Loucy (cell line): ENCODE results near the gene RAD51B.

Experiments used
- H2AFZ ChIP-seq: fragments of 200-600 bp; sonication (generic); 2 replicates; pipeline ENCODE4 v1.6.0; 2016; ENCODE audit warnings: antibody characterized with exemption, mild to moderate bottlenecking, low read length, moderate library complexity
- H3F3A ChIP-seq: fragments of 200-600 bp; 2 replicates; pipeline ENCODE4 v1.6.0; 2016; ENCODE audit warnings: antibody characterized with exemption, low read depth, mild to moderate bottlenecking
- H3K27me3 ChIP-seq: fragments of 200-600 bp; sonication (generic); 2 replicates; pipeline ENCODE4 v1.6.1; 2014; ENCODE audit warnings: low read length, mild to moderate bottlenecking; ENCODE audit not compliant: insufficient read depth, poor library complexity, severe bottlenecking
- H3K36me3 ChIP-seq: fragments of 200-600 bp; sonication (generic); 2 replicates; pipeline ENCODE4 v1.6.1; 2016; ENCODE audit warnings: low read length; ENCODE audit not compliant: insufficient read depth
- H3K4me1 ChIP-seq: fragments of 200-600 bp; sonication (generic); 2 replicates; pipeline ENCODE4 v1.5.1; 2014; ENCODE audit warnings: low read length, mild to moderate bottlenecking; ENCODE audit not compliant: insufficient read depth, poor library complexity, severe bottlenecking
- H3K4me2 ChIP-seq: fragments of 200-600 bp; sonication (generic); 2 replicates; pipeline ENCODE4 v1.6.0; 2014; ENCODE audit warnings: antibody characterized with exemption, low read length, low read depth, mild to moderate bottlenecking; ENCODE audit not compliant: poor library complexity, severe bottlenecking
- H3K4me3 ChIP-seq: fragments of 200-600 bp; sonication (generic); 2 replicates; pipeline ENCODE4 v1.5.1; 2014; ENCODE audit warnings: low read length, mild to moderate bottlenecking, mixed read lengths; ENCODE audit not compliant: poor library complexity, severe bottlenecking
- H3K79me2 ChIP-seq: fragments of 200-600 bp; sonication (generic); 2 replicates; pipeline ENCODE4 v1.6.1; 2014; ENCODE audit warnings: low read length; ENCODE audit not compliant: insufficient read depth
- H3K9ac ChIP-seq: fragments of 200-600 bp; sonication (generic); 2 replicates; pipeline ENCODE4 v1.6.0; 2014; ENCODE audit warnings: mild to moderate bottlenecking, low read depth, low read length, moderate library complexity; ENCODE audit not compliant: poor library complexity, severe bottlenecking
- H3K9me2 ChIP-seq: fragments of 200-600 bp; sonication (generic); replicated peaks from 2 replicates; pipeline ENCODE4 v1.6.1; 2016; ENCODE audit warnings: low read depth, low read length, mixed read lengths
- H3K9me3 ChIP-seq: fragments of 200-600 bp; sonication (generic); 2 replicates; pipeline ENCODE4 v1.6.1; 2014; ENCODE audit warnings: mild to moderate bottlenecking, antibody characterized with exemption, low read length, low read depth; ENCODE audit not compliant: insufficient read depth
- H4K20me1 ChIP-seq: fragments of 200-600 bp; sonication (generic); 2 replicates; pipeline ENCODE4 v1.6.0; 2014; ENCODE audit warnings: antibody characterized with exemption, low read length, mild to moderate bottlenecking; ENCODE audit not compliant: insufficient read depth, poor library complexity, severe bottlenecking
- EZH2phosphoT487 ChIP-seq: fragments of 200-600 bp; IDR thresholded peaks from 2 replicates; pipeline ENCODE4 v1.6.1; 2018; ENCODE audit warnings: antibody characterized with exemption, mild to moderate bottlenecking, moderate library complexity, borderline replicate concordance
- TF ChIP-seq, protein P1 (sequence below): fragments of 200-600 bp; sonication (generic); conservative IDR thresholded peaks from 2 replicates; pipeline ENCODE4 v1.5.1; 2014; ENCODE audit warnings: mild to moderate bottlenecking, antibody characterized with exemption, low read length

The RAD51B gene

DNA sequence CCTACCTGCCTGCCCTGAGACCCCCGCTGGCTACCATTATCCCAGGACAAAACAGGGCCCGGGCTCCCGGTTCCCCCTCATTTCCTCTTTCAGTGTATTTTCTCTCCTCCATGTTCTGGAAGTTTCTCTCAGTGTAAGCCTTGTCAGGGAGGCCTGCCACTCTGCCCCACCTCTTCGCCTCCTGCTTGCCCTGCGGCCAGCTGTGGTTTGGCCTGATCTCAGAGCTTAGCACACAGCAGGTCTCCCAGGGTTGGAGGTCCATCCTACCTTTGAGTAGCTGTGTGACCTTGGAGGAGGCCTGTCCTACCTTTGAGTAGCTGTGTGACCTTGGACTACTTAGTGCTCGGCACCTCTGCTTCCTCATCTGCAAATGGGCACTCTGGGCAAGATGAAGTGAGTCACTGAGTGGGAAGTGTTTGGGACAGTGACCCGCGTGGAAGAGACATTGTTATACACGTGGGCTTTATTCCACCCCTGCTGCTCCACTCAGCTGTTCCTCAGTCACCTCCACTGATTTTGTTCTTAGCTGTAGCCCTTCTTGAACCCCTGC, 760.6 kb downstream of the RAD51B start:
- no peak overlapping the region for H3K9ac ChIP-seq
- no peak overlapping the region for H3K4me3 ChIP-seq
- no peaks in the 10 kb centered on the region for H4K20me1 ChIP-seq
- no peaks in the 10 kb centered on the region for H3K9me3 ChIP-seq
- no peaks in the 10 kb centered on the region for H3K27me3 ChIP-seq
- no peak for TF ChIP-seq EZH2phosphoT487
- TF ChIP-seq, protein P1, sequence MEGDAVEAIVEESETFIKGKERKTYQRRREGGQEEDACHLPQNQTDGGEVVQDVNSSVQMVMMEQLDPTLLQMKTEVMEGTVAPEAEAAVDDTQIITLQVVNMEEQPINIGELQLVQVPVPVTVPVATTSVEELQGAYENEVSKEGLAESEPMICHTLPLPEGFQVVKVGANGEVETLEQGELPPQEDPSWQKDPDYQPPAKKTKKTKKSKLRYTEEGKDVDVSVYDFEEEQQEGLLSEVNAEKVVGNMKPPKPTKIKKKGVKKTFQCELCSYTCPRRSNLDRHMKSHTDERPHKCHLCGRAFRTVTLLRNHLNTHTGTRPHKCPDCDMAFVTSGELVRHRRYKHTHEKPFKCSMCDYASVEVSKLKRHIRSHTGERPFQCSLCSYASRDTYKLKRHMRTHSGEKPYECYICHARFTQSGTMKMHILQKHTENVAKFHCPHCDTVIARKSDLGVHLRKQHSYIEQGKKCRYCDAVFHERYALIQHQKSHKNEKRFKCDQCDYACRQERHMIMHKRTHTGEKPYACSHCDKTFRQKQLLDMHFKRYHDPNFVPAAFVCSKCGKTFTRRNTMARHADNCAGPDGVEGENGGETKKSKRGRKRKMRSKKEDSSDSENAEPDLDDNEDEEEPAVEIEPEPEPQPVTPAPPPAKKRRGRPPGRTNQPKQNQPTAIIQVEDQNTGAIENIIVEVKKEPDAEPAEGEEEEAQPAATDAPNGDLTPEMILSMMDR: no peak
- H3K4me1 ChIP-seq: peaks cover 7% of the 10 kb centered on the region
- H3K4me2 ChIP-seq: no peak overlapping the region
- H2AFZ ChIP-seq: no peak overlapping the region
- H3F3A ChIP-seq: no peaks in the 10 kb centered on the region
- H3K79me2 ChIP-seq: no peaks in the 10 kb centered on the region
- no peaks in the 10 kb centered on the region for H3K36me3 ChIP-seq
- no peaks in the 10 kb centered on the region for H3K9me2 ChIP-seq

GRCh38 chr14:68580671-68581070, 761.1 kb downstream of the RAD51B start:
- Histone ChIP-seq H3K9me3 (no peaks in the 10 kb centered on the region), H3K36me3 (no peaks in the 10 kb centered on the region), H3K27me3 (no peaks in the 10 kb centered on the region), H4K20me1 (no peaks in the 10 kb centered on the region), H3F3A (no peaks in the 10 kb centered on the region), H3K9ac (no peak overlapping the region), H3K4me1 (peaks cover 7% of the 10 kb centered on the region), H3K4me2 (no peak overlapping the region), H3K79me2 (no peaks in the 10 kb centered on the region), H2AFZ (no peak overlapping the region), H3K4me3 (no peak overlapping the region), H3K9me2 (no peaks in the 10 kb centered on the region)
- TF ChIP-seq EZH2phosphoT487: no peak
- TF ChIP-seq, protein P1: no peak

DNA sequence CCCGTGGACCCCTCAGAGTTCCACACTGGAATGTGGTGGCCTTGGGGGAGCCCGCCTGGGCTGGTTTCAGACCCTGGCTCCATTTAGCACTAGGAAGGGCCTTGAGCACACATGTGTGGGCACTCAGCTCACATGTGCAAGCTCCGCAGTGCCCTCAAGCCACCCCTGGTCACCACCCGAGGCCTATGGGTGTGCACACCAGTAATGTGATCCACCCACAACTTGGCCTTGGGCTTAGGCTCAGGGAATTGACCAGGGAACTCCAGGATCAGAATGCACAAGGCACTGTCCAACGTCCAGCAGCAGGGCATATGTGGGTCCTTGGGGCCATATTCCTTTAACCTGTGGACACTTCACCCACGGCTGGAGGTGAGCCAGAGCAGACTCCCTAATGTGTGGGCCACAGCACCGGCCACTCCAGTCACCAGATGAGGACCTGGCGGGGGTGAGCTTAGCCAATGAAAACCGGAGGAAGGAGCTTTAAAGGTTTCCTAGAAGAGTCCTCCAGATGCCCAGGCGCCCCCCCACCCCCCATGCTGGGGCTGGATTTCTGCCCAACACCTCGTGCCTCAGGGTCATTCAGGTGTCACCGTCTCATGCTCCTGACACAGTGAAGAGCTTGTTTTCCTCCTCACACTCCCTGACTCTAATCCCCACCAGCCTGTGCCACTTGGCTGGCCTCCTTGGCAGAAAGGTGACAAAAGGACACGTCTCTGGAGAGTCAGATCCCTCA, 764.1 kb downstream of the RAD51B start:
- no peak overlapping the region for H3K4me2 ChIP-seq
- H2AFZ ChIP-seq: no peak overlapping the region
- H3K9me2 ChIP-seq: no peaks in the 10 kb centered on the region
- no peaks in the 10 kb centered on the region for H3F3A ChIP-seq
- H3K27me3 ChIP-seq: no peaks in the 10 kb centered on the region
- no peaks in the 10 kb centered on the region for H3K36me3 ChIP-seq
- no peak overlapping the region for H3K9ac ChIP-seq
- H3K79me2 ChIP-seq: no peaks in the 10 kb centered on the region
- no peak overlapping the region for H3K4me3 ChIP-seq
- no peak for TF ChIP-seq EZH2phosphoT487
- TF ChIP-seq, protein P1: no peak
- no peaks in the 10 kb centered on the region for H3K4me1 ChIP-seq
- H4K20me1 ChIP-seq: no peaks in the 10 kb centered on the region
- H3K9me3 ChIP-seq: no peaks in the 10 kb centered on the region
